ENCODE data around the gene GCG.

GCG gene
- 0 reads per million in 2 donors for total RNA-seq

GRCh38 chr2:162152147-162152546 is at the start of gene GCG:
GCG (minus strand) TSS chr2:162152247; CDS start chr2:162149178, 3,069 bp downstream.
- no peak for DNase-seq

GRCh38 chr2:162200636-162201035 is 48.6 kb upstream of the GCG start:
- no peak for DNase-seq

- no peak for DNase-seq
Measured at GRCh38 chr2:162199913-162200312, 47.9 kb upstream of the GCG start.

GRCh38 chr2:162198239-162198638 is 46.2 kb upstream of the GCG start:
- no peak for DNase-seq

- no peak for DNase-seq
Measured at GRCh38 chr2:162197069-162197825, 45.2 kb upstream of the GCG start.

- DNase-seq = no peak
Measured at GRCh38 chr2:162196638-162197037, 44.6 kb upstream of the GCG start.

- no peak for DNase-seq
Measured at GRCh38 chr2:162188451-162188850, 36.4 kb upstream of the GCG start.

GRCh38 chr2:162185541-162186232 is 33.6 kb upstream of the GCG start:
- DNase-seq = no peak

GRCh38 chr2:162184821-162185450 is 32.9 kb upstream of the GCG start:
- no peak for DNase-seq

- DNase-seq = no peak
Measured at GRCh38 chr2:162184359-162184758, 32.3 kb upstream of the GCG start.

- no peak for DNase-seq
Measured at GRCh38 chr2:162182395-162182794, 30.3 kb upstream of the GCG start.

GRCh38 chr2:162177301-162177700 is 25.3 kb upstream of the GCG start:
- DNase-seq = no peak

GRCh38 chr2:162175714-162176113 is 23.7 kb upstream of the GCG start:
- no peak for DNase-seq

- no peak for DNase-seq
Measured at GRCh38 chr2:162174746-162175145, 22.7 kb upstream of the GCG start.

- no peak for DNase-seq
Measured at GRCh38 chr2:162172802-162173370, 20.8 kb upstream of the GCG start.

- DNase-seq = no peak
Measured at GRCh38 chr2:162166745-162167144, 14.7 kb upstream of the GCG start.

- DNase-seq = no peak
Measured at GRCh38 chr2:162166174-162166573, 14.1 kb upstream of the GCG start.

GRCh38 chr2:162164802-162165201 is 12.8 kb upstream of the GCG start:
- DNase-seq = no peak

- no peak for DNase-seq
Measured at GRCh38 chr2:162159446-162159845, 7.4 kb upstream of the GCG start.

GRCh38 chr2:162156149-162156548 is 4.1 kb upstream of the GCG start:
- no peak for DNase-seq

- no peak for DNase-seq
Measured at GRCh38 chr2:162155093-162155492, 3.0 kb upstream of the GCG start.

GRCh38 chr2:162153608-162154224 is 1.7 kb upstream of the GCG start:
- peak; percentile 39 for DNase-seq

- DNase-seq = no peak
Measured at GRCh38 chr2:162149940-162150339, 2.1 kb downstream of the GCG start.

Measured in T-helper 9 cell (primary cell).